Left lung (tissue), 10 donors: ENCODE results near the gene EPG5. TPM values are rescaled to one million over a fixed set of nuclear protein-coding genes. Genes with fewer than 3 reads are reported as not detected.

Experiments
- ATAC-seq: fragments of 200-7000 bp; cut with Tn5 transposase; one replicate; pipeline ENCODE4 v1.9.1; 2020; ENCODE audit warnings: moderate library complexity
- DNase-seq, 4 donors: peaks; one replicate each; pipeline ENCODE4 v3.0.0-alpha.2; 2013 to 2020
- H3K27ac ChIP-seq, 2 donors: fragments of 200-600 bp; sonication (generic) in 1 of 2; one replicate each; pipeline versions ENCODE4 v1.5.0 to v1.8.0; 2020 to 2021
- H3K27me3 ChIP-seq, 2 donors: fragments of 200-600 bp; sonication (generic) in 1 of 2; one replicate each; pipeline versions ENCODE4 v1.5.0 to v1.8.0; 2020 to 2021
- H3K36me3 ChIP-seq, 2 donors: fragments of 200-600 bp; sonication (generic) in 1 of 2; one replicate each; pipeline versions ENCODE4 v1.5.0 to v1.8.0; 2020 to 2021
- H3K4me1 ChIP-seq, 2 donors: fragments of 200-600 bp; one replicate each; pipeline ENCODE4 v1.8.0; 2021
- H3K4me3 ChIP-seq, 2 donors: fragments of 200-600 bp; sonication (generic) in 1 of 2; one replicate each; pipeline versions ENCODE4 v1.5.0 to v1.8.0; 2020 to 2021; ENCODE audit warnings: mild to moderate bottlenecking in 1 of 2
- H3K9me3 ChIP-seq, 2 donors: fragments of 200-600 bp; sonication (generic) in 1 of 2; one replicate each; pipeline versions ENCODE4 v1.5.0 to v1.8.0; 2020 to 2021
- CTCF ChIP-seq, 2 donors: fragments of 200-600 bp; sonication (generic) in 1 of 2; IDR thresholded peaks; one replicate each; pipeline versions ENCODE4 v1.5.0 to v1.8.0; 2021; ENCODE audit warnings: antibody characterized with exemption in 2 of 2
- intact Hi-C, 2 donors: fragments of 100-400 bp; cut with DNase I; formaldehyde crosslinking; loops; one replicate each; pipeline versions ENCODE4 v1.11.2 to v1.14.2; 2022
- polyA plus RNA-seq, 6 donors: library from polyadenylated mRNA; unstranded; fragments of 120-200 nt; gene quantifications; one replicate each; pipeline ENCODE4 v1.2.1, GENCODE V29; 2013; ENCODE audit not compliant: insufficient read length in 6 of 6
- total RNA-seq, 2 donors: library from RNA; stranded (reverse); fragmentation: NEBNext Ultra II Directional; extraction: Animal tissue kit (Norgen Biotek cat#: 25700); gene quantifications; one replicate each; pipeline ENCODE4 v1.2.1, GENCODE V29; 2021
- donor health status: DM: no; HTN: yes; CAD: no.
- donor health status: DM: no; HTN: no; CAD: no.

Gene EPG5
- total and polyA plus RNA-seq, 8 donors, result 27.3 to 38.0 (median 31.4) TPM

GRCh38 chr18:46009125-46009840, 42.2 kb upstream of the EPG5 start:
- DNase-seq (no peak), ATAC-seq (peak; percentile 54)
- Histone ChIP-seq H3K36me3 (peaks cover 0 to 10% of the 10 kb centered on the region in 2 donors), H3K4me1 (peaks cover 0 to 30% of the 10 kb centered on the region in 2 donors), H3K4me3 (no peak overlapping the region), H3K27ac (peak overlapping the region in 1 of 2 donors; percentile 92), H3K9me3 (no peaks in the 10 kb centered on the region), H3K27me3 (no peaks in the 10 kb centered on the region)
- no peak for TF ChIP-seq CTCF (IDR thresholded peaks at IDR 0.05)
- intact Hi-C loops, result no loop called here

GRCh38 chr18:46008531-46008930, 41.4 kb upstream of the EPG5 start:
- H3K36me3 ChIP-seq, result peaks cover 0 to 10% of the 10 kb centered on the region in 2 donors
- DNase-seq (no peak), ATAC-seq (no peak)
- no peak for TF ChIP-seq CTCF (IDR thresholded peaks at IDR 0.05)
- peak overlapping the region in 1 of 2 donors; percentile 92 for H3K27ac ChIP-seq
- no peaks in the 10 kb centered on the region for H3K27me3 ChIP-seq
- H3K9me3 ChIP-seq, result no peaks in the 10 kb centered on the region
- peaks cover 0 to 30% of the 10 kb centered on the region in 2 donors for H3K4me1 ChIP-seq
- no peak overlapping the region for H3K4me3 ChIP-seq
- intact Hi-C loops, result no loop called here

GRCh38 chr18:46007165-46007564, 40.0 kb upstream of the EPG5 start:
- no peak overlapping the region for H3K27ac ChIP-seq
- no peaks in the 10 kb centered on the region for H3K27me3 ChIP-seq
- no peak overlapping the region for H3K4me3 ChIP-seq
- DNase-seq (no peak), ATAC-seq (no peak)
- no peak for TF ChIP-seq CTCF (IDR thresholded peaks at IDR 0.05)
- H3K36me3 ChIP-seq, result peaks cover 0 to 10% of the 10 kb centered on the region in 2 donors
- intact Hi-C loops, result no loop called here
- peaks cover 0 to 30% of the 10 kb centered on the region in 2 donors for H3K4me1 ChIP-seq
- peaks cover 0 to 2% of the 10 kb centered on the region in 2 donors for H3K9me3 ChIP-seq

GRCh38 chr18:46002934-46003333, 35.8 kb upstream of the EPG5 start:
- H3K9me3 ChIP-seq, result peaks cover 0 to 5% of the 10 kb centered on the region in 2 donors
- DNase-seq (no peak), ATAC-seq (no peak)
- no peak for TF ChIP-seq CTCF (IDR thresholded peaks at IDR 0.05)
- no peaks in the 10 kb centered on the region for H3K36me3 ChIP-seq
- H3K4me3 ChIP-seq, result no peak overlapping the region
- no peaks in the 10 kb centered on the region for H3K27me3 ChIP-seq
- no peak overlapping the region for H3K27ac ChIP-seq
- H3K4me1 ChIP-seq, result peaks cover 0 to 13% of the 10 kb centered on the region in 2 donors
- intact Hi-C loops, result no loop called here

GRCh38 chr18:46001892-46002291, 34.8 kb upstream of the EPG5 start:
- no peak for TF ChIP-seq CTCF (IDR thresholded peaks at IDR 0.05)
- intact Hi-C loops, result no loop called here
- no peak for DNase-seq

More at GRCh38 chr18:46001892-46002291, 34.8 kb upstream of the EPG5 start:
- Histone ChIP-seq H3K4me1 (peaks cover 0 to 14% of the 10 kb centered on the region in 2 donors), H3K36me3 (no peaks in the 10 kb centered on the region), H3K4me3 (no peak overlapping the region), H3K27me3 (no peaks in the 10 kb centered on the region), H3K27ac (no peak overlapping the region), H3K9me3 (peaks cover 0 to 5% of the 10 kb centered on the region in 2 donors)
- ATAC-seq, result no peak
